ENCODE data around the gene WDR43.

The WDR43 gene

DNA sequence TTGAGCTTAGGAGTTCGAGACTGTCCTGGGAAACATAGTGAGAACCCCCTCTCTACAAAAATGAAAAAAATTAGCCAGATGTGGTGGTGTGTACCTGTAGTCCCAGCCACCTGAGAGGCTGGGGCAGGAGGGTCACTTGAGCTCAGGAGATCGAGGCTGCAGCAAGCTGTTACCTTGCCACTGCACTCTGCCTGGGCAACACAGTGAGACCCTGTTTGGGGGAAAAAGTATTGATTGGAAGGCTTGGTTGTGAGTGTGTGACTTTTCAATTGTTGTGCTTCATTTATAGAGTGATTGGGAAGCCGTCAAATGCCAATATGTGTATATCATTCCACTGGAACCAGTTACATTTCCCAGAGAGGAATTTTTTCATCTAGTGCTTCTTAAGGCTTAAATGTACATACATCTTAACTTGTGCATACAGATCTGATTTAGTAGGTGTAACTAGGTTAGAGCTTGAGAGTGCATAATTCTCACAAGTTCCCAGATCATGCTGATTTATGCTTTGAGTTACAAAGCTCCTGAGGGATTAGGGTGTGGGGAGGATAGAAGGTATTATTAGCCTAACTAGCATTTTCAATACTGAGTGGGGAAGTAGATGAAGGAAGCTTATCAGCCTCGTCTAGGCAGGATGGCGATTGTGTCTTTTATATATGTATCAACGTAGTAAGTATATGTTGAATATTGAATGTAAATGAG is 15.3 kb downstream of the WDR43 start:
- no peak for DNase-seq

- DNase-seq = no peak
Observed at GRCh38 chr2:28915939-28916338, 21.5 kb downstream of the WDR43 start.

DNA sequence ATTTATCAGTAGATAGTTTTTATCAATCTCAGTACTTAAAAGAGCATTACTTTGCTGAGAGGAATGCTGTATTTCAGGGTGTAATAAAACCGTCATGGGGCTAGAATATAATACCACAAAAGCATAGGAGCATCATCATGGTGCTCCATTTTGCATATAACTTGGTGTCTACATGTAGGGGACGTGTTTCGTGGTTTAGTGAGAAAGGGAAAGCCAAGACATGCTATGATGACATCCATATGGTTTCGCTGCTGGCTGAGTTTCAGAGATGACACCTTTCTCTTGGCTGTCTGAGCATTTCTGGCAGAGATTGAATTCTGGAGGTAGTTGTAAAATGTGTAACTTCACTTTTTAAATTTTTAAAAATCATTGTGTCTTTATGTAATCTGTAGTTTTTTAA is 32.4 kb downstream of the WDR43 start:
- no peak for DNase-seq

- no peak for DNase-seq
Observed at GRCh38 chr2:28927469-28927868, 33.0 kb downstream of the WDR43 start.

GRCh38 chr2:28927878-28928277 is 33.4 kb downstream of the WDR43 start:
- DNase-seq = no peak

DNA sequence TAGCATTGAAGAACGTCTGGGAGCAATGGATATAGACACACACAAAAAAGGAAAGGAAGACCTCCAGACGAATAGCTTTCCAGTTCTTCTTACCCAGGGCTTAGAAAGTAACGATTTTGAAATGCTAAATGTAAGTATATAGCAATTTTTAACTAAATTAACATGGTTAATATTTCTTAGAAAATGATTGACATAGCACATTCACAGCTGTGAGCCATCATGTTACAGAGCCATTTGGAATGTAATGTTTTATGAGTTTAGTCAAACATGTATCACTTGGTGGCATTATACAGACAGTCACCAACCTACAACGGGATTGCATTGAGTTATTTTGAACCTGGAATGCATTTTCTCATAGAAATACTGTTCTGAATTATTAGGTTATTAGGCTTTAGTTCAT is 35.1 kb downstream of the WDR43 start:
- DNase-seq = no peak

DNA sequence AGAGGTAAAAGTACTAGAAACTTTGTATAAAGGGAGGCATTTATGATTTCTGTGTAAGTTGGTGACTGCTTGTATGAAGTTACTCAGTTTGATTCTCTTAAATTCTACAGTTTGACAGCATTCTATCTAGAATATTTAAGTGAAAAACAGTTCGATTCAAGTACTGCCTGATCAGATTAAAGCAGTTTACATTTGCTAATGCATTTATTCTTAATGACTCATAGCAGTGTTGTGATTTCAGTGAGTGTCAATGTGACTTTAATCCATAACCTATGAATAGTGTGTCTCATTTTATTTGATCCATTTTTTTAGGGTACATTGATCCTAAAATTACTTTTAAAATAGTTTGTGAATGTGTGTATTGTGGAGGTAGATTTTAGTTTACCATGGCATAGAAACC is 35.7 kb downstream of the WDR43 start:
- no peak for DNase-seq

DNA sequence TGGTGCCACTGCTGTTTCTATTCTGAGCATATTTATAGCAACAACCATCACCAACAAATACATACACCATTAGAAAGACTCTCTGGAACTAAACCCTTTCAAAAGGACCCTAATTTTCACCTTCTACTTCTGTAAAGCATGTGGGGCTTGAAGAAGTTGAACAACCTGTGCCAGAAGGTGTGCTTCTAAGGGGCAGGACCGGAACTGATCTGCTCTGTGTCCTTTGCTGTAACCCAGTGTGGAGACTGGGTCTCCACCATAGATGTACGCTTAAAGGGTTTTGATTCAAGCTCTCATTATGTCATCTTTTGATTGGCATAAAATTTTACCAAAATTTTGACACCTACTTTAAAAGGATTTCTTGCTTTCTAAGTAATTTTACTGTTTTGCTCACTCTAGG is 40.3 kb downstream of the WDR43 start:
- DNase-seq = no peak

DNA sequence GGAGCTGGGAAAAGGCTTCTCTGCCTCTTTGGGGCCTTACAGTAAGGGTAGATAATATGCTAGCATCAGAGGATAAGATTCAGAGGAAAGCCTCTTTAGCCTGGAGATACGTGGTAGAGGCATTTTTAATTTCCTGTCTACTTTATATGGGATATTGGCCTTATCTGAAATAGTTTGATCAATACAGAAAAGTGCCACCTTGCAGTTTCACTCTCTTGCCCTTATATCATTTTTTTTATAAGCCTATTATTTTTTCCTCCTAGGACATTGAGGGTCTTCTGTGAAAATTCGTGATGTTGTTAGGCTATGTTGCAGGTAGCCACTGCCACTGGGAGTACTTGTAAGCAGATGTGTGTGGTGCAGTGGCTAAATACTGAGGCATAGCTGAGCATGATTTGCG is 46.5 kb downstream of the WDR43 start:
- DNase-seq = no peak

DNA sequence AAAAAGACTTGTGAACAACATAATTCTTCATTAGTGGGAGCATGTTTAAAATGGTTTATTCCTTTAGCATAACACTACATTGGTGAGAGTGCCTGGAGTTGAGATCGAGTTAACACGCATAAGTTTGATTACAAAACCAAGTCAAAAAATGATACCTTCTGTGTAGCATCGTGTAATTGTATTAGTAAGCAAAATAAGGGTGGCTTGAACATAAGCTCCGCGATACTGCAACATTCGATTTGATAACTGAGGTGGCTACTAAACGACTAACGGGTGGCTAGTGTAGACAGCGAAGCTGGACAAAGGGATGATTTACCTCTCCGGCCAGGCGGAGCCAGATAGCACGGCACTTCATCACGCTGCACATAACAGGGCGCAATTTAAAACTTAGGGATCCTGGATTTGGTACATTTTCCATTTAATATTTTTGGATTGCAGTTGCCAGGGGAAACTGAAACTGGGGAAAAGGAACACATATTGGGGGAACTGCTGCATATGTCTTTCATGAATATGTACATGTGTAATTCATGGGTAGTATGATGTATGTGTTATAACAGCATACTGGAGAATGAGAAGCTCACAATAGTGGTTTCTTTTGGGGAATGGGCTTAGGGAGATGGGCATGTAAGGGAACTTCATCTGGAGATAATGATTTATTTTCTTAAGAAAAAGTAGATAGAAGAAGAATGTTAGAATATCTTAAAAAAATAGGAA is 50.2 kb downstream of the WDR43 start:
- no peak for DNase-seq

DNA sequence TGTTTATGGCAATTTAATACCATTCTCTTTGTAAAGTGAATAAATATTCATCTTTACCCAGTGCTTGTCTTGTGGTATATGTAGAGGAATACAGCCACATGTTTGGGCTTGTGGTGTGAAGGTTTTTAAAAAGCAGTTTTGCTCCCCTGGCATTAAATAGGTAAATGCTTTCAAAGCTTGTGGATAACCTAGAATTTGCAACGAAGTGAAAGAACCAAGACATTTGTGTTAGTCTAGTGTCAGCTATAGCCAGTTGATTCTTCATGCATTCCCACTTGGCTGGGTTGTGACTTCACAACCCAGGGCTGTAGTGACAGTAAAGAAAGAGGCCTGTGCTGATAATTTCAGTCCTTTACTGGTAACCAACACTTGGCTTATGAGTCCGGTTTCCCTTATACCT is 53.7 kb downstream of the WDR43 start:
- DNase-seq = no peak

GRCh38 chr2:28949190-28949589 is 54.7 kb downstream of the WDR43 start:
- DNase-seq = no peak

DNA sequence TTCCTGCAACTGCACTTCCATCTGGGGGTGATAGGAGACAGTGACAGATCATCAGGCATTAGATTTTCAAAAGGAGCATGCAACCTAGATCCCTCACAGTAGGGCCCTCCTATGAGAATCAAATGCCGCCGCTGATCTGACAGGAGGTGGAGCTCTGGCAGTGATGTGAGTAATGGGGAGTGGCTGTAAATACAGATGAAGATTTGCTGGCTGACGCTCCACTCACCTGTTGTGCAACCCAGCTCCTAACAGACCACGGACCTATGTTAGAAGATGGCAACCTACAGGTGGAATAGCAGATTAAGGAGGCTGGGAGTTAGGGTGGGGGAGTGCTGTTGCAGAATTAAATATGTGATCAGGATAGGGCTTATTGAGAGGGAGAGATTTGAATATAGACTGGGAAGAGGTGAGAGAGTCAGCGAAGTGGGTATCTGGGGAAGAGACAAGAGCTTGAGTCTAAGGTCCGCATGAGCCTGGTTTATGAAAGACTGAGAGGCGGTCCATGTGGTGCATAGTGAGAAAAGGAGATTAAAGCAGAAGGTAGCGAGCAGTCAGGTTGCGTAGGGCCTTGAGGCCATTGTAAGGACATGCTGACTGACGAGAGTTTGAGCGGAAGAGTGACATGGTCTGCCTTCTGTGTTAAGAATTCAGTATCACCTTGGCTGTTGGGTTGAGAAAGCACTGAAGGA is 55.3 kb downstream of the WDR43 start:
- no peak for DNase-seq

DNA sequence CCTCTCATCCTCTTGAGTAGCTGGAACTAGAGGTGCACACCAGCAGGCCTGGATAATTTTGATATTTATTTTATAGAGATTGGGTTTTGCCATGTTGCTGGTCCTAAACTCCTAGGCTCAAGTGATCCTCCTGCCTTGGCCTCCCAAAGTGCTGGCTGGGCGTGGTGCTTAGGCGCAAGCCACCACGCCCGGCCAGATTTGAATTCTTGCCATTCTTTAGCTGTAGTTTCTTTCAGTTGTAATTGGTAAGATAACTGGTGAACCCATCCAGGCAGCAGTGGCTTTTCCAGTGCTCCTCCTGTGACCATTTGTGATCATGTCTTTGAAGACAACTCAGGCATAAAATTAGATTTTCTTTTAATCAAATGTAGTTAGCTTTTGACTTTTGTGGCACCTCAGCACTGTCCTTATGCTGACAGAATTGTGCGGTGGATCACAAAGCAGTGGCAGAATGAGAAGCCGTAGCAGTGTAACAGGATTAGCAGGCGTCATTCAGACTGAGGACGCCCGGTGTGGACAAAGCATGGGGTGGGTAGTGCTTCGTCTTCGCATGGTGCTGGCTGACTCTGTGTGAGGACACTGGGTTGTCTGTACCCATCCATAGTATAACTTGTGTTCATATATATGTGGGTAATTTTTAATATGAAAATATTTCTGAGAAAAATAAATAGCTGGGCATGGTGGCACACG is 56.6 kb downstream of the WDR43 start:
- no peak for DNase-seq

DNA sequence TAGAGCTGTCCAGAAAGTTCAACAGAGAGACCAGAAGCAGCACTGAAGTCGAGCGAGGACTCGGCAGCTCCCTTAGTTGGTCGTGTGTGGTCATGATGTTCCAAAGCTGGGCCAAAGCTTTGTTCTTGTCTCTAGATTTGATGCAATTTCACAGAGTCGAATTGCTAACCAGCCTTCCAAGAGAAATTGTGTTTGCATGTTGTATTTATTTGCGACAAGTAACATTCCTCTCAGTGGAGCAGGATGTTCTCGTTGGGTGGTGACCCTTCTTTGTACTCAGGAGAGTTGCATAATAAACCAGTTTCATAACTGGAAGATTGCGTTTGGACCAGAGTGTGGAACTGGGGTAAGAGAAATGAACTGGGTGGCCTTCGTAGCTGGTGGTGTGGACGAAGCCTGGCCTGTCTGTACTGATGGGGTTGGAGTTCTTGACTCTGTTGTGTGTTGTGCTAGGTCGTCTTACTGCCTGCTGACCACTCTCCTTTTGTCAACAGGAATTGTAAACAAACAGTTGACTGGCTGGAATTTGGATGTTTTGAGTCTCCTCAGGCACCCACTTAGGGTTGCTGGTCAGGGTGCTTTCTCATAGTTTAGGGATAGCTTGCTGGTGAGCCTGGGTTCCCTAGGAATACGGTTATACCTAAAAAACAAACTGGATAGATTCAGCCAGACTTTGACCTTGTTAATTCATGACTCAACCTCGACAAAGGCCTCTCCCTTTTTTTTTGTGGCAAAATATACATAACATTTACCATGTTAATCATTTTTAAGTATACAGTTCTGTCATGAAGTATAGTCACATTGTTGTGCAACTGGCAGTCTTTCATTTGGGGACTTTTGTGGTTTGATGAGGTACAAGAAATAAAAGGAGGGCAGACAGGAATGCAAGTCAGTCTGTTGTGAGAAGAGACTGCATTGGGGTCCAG is 57.7 kb downstream of the WDR43 start:
- peak; percentile 50 for DNase-seq

DNA sequence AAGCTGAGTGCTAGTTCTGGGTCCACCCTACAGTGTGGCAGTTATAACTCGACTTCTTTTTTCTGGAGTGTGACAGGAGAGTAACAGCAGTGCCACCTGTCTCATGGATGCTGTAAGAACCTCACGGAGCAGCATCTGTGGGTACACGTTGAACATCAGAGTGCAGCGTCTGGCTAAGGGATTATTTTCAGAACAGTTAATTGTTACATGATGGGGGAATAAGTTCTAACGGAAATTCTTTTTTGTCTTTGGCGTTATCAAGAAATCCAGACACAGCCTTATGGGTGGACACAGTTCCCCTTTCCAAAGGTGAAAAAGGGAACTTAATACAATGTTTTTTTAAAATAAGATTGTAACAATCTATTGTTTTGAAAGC is 58.4 kb downstream of the WDR43 start:
- DNase-seq = peak; percentile 22

DNA sequence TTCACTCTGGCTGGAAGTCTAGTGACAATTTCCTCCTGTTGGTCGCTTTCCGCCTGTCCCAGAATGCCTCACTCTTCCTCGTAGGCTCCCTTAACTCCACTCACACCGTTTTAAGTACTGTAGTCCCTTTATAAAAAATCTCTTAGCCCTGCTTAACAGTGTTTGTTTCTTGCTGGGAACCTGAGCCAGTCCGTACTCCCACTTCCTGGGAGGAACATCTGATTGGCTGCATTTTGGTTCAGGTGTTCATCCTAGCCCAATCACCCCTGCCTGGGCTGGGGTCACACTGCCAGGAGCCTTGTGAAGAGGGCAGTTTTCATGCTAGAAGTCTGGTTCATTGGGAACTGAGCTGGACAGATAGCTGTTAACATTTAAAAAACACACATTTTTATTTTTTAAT is 61.0 kb downstream of the WDR43 start:
- DNase-seq = no peak

GRCh38 chr2:28956415-28956826 is 62.0 kb downstream of the WDR43 start:
- no peak for DNase-seq

DNA sequence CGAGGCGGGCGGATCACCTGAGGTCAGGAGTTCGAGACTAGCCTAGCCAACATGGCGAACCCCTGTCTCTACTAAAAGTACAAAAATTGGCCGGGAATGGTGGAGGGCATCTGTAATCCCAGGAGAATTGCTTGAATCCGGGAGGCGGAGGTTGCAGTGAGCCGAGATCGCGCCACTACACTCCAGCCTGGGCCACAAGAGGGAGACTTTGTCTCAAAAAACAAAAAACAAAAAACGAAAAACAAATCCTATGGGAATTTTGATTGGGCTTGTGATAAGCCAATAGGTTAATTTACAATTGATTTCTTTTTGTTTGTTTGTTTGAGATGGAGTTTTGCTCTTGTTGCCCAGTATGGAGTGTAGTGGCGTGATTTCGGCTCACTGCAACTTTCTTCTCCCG is 62.4 kb downstream of the WDR43 start:
- no peak for DNase-seq

GRCh38 chr2:28958689-28959088 is 64.2 kb downstream of the WDR43 start:
- no peak for DNase-seq

DNA sequence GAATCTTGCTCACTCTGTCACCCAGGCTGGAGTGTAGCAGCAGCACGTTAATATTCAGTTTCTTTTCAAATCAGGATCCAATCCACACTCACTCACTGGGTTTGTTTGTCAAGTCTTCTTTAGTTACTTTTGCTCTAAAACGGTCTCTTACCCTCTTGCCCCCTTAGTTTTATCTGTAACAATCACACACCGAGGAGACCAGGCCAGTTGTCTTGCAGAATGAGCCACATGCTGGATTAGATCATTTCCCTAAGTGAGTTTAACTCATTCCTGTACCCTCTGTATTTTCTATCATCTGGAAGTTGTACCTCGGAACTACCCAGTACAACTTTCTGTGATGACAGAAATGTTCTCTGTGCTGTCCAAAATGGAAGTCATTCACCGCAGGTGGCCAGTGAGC is 65.9 kb downstream of the WDR43 start:
- DNase-seq = no peak

GRCh38 chr2:28962505-28962904 is 68.0 kb downstream of the WDR43 start:
- no peak for DNase-seq

Data from SIG-M5 (cell line).